Measurements from ENCODE around the gene AWAT2.
"Not testable (repeated sequence)": the region's sequence is repeated elsewhere in the genome, so short reads cannot be mapped to it uniquely, and the experiment has no call there.

AWAT2 gene

DNA sequence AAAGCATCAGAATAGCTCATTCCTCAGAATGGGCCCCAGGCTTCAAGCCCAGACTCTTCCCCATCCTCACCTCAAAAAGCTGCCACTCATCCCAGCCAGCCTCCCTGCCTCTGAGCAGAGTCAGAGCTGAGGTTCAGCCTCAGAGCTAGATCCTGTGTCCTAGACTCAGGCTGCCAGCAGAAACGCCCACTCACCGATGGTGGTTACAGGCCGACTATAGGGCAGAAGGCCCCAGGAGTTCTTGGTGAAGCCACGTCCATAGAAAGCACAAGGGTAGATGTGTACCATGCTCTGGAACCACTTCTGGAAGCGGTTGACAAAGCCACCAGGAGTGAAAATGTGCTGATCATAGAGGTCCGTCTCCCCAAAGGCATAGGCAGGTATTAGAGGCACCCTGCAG is 7.7 kb downstream of the AWAT2 start:
- DNase-seq (ENCODE audit: low read depth in 2 of 2) = no peak

DNA sequence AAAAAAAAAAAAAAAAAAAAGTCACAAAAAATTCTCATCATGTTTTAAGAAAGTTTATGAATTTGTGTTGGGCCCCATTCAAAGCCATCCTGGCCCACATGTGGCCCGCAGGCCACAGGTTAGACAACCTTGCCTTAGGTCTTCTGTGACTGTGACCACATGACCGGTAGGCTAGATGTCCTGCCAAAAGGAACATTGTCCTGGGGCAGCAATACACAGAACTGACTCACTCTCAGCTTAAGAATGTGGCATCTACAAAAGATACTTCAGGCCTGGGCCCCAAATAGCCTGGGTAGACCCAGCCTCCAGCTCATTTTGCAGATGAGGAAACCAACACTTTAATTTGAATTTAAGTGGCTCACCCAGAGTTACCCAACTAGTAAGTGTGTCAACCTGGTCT is 10.0 kb downstream of the AWAT2 start:
- no peak for DNase-seq (ENCODE audit: low read depth in 2 of 2)

DNA sequence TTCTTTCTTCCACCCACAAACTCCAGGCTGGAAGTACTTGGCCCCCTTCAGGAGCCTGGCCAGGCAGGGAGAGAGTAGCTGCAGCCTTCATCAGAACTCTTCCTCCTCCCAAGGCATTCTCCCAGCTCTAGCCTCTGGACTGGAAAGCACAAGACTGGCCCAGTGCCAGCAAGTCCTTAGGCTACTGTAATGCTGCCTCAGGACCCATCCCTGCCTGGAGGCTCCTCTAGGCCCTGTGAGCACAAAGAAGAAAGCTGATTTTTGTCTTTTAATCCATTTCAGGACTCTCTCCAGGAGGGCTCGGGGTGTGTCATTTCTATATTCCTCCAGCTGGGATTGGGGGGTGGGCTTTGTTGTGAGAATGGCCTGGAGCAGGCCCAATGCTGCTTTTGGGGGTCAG is 10.8 kb downstream of the AWAT2 start:
- DNase-seq (ENCODE audit: low read depth in 2 of 2) = no peak

DNA sequence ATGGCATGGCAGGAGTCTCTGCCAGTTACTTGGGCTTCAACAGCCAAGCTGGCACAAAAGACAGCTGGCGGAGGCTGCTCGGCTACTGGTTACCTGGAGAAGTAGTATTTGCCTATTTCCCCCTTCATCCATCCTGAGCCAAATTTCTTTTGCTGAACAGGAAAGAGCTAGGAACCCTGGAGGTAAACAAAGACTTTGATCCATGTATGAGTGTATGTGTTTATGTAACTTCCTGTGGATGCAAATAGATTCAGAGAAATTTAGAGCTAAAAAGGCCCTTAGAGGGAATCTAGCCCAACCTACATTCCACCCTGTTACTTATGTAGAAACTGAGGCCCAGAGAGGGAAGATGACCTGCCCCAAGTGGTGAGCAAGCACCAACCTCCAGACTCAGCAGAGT is 11.2 kb downstream of the AWAT2 start:
- no peak for DNase-seq (ENCODE audit: low read depth in 2 of 2)

DNA sequence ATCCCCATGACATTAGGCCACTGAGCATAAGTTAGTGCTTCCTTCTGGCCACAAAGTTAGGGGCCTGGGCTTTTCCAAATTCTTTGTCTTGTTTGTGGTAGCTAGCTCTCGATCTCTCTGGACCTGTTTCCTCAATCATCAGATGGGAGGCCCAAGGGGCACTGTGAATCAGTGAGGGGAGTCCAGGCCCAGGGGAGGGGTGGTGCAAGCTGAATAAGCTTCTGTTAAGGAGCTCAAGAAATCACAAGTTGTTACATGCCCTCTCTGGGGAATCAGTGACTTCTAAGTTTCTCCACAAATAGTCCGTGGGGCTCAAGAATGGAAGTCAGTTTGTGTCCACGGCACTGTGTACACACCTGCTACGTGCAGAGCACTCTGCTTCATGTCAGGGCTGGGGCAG is 15.1 kb downstream of the AWAT2 start:
- DNase-seq (ENCODE audit: low read depth in 2 of 2) = no peak

DNA sequence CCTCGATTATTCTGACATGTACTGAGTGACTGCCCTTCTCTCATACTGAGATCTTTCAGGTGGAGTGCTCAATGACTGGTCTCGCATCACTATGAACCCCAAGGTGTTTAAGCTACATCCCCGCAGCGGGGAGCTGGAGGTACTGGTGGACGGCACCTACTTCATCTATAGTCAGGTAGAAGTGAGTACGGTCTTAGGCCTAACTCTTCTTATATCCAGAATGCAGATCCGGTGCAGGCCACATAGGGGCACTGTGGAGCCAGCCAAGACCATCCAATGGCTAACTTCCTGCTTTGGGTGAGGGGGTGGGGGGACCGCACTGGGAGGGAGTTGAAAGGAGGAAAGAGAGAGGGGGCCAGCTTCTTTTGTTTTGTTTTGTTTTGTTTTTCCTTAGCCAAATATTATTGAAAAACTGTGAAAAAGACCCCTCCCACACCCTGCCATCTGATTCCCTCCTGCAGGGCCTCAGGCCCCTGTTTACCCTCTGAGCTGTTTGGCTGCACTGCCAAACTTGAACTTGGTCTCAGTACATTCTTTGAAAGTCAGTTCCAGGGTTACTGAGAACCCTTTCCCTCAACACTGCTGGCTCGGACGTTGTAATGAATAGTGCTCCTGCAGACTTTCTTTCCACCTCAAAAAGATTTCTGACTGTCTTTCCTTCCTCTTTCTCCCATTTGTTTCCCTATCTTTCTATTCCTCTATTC is 16.2 kb downstream of the AWAT2 start:
- DNase-seq (ENCODE audit: low read depth in 2 of 2) = no peak

DNA sequence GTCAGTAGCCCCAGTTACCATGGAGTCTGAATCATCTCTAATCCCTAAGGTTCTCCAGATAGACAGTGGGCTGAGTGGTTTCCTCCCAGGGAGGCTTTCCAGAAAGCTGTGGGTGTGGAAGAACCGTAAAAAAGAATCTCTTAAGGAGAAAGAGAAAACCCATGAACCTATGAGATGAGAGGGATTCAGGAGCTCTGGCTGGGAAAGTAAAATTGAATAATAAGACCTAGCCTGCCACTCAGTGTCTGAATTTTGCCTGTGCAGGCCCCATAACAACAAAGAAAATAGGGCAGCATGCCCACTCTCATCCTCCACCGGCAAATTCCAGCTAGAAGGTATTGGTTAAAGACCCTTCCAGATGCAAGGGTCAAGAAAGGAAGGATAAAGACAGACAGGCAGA is 16.9 kb downstream of the AWAT2 start:
- DNase-seq (ENCODE audit: low read depth in 2 of 2) = no peak

DNA sequence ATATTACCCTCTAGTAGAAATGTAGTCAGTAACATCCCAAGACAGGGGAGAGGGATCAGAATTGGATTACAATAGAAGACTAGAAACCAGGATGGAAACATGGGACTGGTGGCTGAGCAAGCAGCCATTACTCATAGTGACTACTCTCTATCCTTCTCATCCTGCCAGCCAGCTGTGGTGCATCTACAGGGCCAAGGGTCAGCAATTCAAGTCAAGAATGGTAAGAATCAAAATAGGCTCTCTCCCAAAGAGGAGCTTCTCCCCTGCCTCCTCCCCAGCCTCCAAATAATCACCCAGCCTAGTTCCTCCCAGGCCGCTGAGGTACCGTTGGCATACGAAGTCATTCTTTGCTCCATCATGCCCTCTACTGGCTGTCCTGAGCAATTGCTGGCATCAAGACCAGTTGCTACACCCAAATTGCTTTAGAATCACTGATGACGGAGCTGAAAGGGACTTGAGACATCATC is 19.4 kb downstream of the AWAT2 start:
- no peak for DNase-seq (ENCODE audit: low read depth in 2 of 2)

DNA sequence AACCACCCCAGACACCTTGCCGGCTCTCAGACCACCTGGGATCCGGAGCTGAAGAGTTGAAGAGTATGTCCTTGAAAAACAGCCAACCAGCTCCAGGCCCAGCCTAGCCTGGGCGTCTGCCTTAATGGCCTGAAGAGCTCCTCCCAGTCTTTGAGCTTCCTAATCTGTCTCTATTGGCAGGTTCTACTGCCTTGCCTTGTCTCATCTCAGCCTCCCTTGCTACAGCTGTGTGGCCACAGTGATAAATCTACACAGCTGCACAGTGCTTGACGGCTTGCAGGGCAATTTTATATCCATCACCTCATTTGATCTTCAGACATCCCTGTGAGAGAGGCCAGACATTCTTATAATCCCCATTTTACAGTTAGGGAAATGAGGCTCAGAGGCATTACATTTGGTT is 19.9 kb downstream of the AWAT2 start:
- DNase-seq (ENCODE audit: low read depth in 2 of 2) = no peak

DNA sequence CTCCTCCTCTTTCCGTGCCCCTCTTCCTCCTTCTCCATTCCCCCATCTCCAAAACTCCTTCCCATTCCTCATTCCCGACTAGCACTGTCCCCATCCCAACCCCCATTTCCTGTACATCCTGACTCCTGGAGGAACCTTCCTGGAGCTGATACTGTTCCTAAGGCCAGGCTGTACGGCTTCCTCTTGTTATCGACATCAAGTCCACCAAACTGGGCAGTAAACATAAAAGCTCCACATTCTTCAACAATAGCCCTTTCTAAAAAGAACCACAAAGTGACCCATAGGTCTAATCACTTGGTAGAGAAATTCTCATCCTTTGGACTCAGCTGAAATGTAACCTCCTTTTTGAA is 22.9 kb downstream of the AWAT2 start:
- no peak for DNase-seq (ENCODE audit: low read depth in 2 of 2)

DNA sequence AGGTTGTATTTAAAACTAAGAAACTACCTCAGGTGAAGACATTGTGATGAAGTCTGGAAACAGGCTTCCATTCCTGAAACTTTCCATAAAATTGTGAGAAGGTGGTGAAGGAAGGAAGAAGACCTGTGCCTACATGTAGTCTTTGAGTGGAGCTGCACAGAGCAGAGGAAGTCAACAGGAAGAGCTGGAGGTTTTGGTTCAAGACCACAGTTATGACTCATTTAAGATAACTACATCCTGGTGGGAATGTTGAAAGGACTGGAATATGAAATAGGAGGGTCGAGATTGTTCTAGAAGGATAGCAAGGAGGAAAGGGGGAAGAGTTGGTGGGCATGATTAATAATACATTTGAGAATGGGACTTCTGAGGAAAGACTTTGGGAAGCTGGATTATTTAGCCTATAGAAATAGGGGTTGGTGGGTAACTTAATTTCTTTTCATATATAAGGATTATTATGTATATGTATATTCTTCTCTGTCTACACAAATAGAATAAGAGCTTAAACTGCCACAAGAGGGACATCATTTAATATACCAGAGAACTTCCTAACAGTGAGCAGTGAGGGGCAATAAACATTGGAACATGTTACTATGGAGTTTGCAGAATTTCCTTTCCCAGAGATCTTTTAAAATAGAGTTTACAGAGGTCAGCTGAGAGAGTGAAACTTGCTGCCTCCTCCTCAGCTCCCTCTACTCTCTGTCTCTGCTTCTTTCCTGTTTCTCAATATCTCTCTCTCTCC is 23.5 kb downstream of the AWAT2 start:
- DNase-seq (ENCODE audit: low read depth in 2 of 2) = no peak

DNA sequence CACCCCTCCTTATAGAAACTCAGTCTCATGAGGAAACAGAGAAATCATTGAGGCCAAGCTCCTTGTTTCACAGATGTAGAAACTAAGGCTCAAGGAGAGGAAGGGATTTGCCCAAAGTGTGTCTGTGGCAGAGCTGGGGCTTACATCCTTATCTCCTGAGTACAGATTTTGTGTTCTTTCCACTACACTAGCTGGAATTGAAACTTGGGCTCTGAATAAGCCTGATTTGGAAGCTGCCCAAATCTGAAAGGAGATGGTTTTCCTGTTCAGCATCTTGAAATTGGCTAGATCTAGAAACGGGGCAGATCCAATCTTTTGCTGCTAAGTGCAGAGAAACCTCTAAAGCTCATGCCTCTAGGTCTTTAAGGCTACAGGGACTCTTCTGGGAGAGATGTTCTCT is 24.3 kb downstream of the AWAT2 start:
- no peak for DNase-seq (ENCODE audit: low read depth in 2 of 2)

DNA sequence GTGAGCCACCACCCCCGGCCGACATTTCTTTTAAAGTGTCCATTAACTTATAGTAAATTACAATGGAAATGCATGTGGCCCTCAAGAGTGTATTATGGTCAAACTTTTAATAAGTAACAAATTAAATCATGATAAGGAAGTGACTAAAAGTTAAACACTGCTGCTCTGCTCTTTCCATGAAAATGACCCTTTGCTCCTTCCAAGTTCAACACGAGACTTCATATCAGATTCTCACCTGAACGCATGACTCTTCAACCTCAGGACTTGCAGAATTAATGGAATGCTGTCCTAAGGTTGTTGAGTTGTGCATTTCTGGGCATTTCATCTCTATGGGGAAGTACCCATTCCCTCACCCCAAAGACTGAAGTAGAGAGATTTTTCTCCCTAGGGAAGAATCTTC is 27.1 kb downstream of the AWAT2 start:
- DNase-seq (ENCODE audit: low read depth in 2 of 2) = no peak

DNA sequence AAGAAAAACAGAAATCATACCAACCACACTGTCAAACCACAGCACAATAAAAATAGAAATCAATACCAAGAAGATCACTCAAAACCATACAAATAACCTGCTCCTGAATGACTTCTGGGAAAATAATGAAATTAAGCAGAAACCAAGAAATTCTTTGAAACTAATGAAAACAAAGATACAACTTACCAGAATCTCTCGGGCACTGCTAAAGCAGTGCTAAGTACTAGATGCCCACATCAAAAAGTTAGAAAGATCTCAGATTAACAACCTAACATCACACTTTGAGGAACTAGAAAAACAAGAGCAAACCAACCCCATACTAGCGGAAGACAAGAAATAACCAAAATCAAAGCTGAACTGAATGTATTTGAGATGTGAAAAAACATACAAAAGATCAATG is 33.2 kb downstream of the AWAT2 start:
- no peak for DNase-seq (ENCODE audit: low read depth in 2 of 2)

DNA sequence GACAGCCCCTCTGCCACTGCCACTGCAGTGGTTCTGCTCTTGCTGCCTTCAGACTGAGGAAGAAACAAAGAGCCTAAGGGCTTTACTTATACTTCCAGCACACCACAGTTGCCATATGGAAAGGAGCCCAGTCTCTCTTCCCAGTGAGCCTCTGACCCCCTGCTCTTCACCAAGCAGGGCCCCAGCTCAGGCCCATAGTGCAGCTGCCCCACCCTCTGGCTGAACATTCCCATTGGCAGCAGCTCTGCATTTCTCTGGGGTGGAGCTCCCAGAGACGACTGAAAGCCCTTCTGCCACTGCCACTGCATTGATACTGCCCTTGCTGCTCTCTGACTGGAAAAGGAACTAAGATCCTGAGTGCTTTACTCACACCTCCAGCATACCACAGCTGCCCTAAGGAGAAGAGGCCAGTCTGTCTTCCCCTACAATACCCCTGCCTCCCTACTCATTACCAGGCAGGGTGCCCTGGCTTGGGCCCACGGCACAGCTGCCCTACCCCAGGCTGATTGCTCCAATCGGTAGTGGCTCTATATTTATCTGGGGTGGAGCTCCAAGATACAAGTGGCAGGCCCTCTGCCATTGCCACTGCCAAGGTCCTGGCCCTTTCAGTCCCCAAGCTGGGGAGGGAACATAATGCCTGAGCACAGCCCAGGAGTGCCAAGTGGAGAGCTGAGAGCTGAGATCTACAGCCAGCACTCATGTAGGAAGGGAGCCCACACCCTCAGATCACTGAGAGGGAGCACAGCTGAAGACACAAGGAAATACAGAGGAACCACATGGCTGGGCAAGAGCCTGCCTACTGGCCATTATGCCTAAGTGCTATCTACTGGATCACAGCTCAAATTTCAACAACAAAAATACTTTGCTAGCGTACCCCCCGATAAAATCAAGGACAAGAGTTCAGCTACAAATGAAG is 36.0 kb downstream of the AWAT2 start:
- DNase-seq (ENCODE audit: low read depth in 2 of 2) = no peak

DNA sequence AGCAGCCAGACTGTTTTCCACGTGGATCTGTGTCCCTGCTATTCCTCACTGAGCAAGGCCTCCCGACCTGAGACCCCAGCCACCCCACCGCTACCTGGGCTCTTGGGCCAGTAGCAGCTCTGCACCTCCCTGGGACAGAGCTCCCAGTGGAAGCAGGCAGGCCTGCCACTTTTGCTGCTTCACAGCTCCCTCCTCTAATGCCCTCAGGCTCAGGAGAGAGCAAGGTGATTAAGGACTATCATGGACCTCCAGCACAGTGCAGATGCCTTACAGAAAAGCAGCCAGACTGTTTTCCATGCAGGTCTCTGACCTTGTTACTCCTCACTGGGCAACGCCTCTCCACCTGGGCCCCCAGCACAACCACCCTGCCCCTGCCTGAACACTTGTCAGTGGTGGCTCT is 37.0 kb downstream of the AWAT2 start:
- no peak for DNase-seq (ENCODE audit: low read depth in 2 of 2)

DNA sequence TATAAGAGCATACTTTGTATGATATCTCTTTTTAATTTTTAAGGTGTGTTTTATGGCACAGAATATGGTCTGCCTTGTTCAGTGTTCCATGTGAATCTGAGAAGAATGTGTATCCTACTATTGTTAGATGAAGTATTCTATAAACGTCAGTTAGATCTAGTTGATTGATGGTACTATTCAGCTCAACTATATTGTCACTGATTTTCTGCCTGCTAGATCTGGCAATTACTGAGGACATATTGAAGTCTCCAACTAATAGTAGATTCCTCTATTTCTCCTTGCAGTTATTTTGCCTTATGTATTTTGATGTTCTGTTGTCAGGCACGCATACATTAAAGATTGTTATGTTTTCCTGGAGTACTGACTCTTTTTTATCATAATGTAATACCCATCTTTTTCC is 39.8 kb downstream of the AWAT2 start:
- DNase-seq (ENCODE audit: low read depth in 2 of 2) = no peak

DNA sequence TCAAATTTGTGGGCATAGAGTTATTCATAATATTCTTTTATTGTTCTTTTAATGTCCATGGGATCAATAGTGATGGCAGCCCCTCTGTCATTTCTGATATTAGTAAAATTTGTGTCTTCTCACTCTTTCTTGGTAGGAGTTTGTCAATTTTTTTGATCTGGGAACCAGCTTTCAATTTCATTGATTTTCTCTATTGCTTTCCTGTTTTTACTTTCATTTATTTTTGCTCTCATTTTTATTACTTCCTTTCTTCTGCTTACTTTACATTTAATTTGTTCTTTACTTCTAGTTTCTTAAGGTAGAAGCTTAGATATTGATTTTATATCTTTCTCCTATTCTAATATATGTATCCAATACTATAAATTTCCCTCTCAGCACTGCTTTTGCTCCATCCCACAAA is 40.7 kb downstream of the AWAT2 start:
- DNase-seq (ENCODE audit: low read depth in 2 of 2) = no peak

DNA sequence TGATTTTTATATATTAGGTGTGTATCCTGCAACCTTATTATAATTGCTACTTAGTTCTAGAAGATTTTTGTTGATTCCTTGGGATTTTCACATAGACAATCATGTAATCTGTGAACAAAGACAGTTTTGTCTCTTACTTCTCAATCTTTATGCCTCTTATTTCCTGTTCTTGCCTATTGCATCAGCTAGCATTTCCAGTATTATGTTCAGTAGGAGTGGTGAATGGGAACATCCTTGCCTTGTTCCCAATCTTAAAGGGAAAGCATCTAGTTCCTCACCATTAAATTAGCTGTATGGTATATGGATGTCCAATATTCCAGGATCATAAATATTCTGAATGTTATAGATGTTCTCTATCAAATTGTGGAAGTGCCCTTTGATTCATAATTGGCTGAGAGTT is 41.8 kb downstream of the AWAT2 start:
- no peak for DNase-seq (ENCODE audit: low read depth in 2 of 2)

DNA sequence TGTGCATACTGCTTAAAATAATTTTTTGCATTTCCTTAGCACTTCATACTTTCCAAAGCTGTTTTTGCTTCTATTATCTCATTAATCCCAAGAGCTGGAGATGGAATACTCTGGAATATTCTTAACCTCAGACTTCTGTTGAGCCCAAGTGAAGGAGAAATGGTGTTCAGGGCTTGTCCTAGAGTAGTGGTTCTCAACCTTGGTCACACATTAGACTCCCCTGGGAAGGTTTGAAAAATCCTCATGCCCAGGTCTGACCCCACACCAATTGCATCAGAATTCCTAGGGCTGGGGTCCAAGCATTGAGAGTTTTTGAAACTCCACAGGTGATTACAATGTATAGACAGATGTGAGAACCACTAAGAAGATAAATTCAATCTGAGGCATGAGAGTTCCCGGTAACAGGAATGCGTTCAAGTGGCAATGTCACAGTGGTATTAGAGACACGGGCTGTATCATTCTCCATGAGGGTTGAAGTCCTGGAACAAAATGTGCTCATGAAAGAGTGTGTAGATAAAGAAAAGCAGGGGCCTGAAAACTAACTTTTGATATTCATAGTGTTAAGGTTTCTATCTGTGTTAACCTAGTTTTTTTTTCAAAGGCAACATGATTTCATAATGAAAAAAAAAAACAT is 47.9 kb downstream of the AWAT2 start:
- DNase-seq (ENCODE audit: low read depth in 2 of 2) = no peak

DNA sequence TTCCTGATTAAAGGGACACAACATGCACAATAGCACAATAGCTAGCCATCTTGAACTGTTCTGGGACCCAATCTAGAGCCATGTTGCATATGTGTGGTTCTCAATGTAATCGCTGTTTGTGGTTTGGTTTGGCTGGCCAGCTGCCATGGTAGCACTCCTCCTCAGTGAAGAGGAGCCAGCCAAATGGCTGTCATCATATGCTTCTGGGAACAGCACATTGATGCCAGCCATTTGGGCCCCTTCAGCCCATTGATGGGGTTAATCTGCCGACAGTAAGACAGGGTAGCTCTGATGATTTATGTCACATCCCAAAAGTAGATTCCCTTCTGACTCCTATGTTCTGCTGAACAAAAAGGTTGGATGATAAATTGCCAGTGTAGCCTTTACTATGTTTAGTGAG is 48.5 kb downstream of the AWAT2 start:
- DNase-seq (ENCODE audit: low read depth in 2 of 2) = no peak

DNA sequence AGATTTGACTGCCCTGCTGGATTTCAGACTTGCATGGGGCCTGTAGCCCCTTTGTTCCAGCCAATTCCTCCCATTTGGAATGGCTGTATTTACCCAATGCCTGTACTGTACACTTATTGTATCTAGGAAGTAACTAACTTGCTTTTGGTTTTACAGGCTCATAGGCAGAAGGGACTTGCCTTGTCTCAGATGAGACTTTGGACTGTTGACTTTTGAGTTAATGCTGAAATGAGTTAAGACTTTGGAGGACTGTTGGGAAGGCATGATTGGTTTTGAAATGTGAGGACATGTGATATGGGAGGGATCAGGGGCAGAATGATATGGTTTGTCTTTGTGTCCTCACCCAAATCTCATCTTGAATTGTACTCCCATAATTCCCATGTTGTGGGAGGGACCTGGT is 51.4 kb downstream of the AWAT2 start:
- DNase-seq (ENCODE audit: low read depth in 2 of 2) = not testable (repeated sequence)
